HEK293 (cell line): Measurements from ENCODE around the gene MARCO.

Experiments used
- CTCF ChIA-PET: fragments of 350-600 bp; formaldehyde crosslinking; extraction: SDS; loops from one replicate; lab custom pipeline; 2021; ENCODE audit warnings: antibody characterized with exemption; lab: Yijun Ruan, JAX
- POLR2A ChIA-PET: fragments of 300-600 bp; formaldehyde crosslinking; extraction: SDS; loops from one replicate; lab custom pipeline; 2020; ENCODE audit warnings: antibody characterized with exemption, inconsistent platforms; lab: Yijun Ruan, JAX
- H3K27ac ChIP-seq: fragments of 200-500 bp; sonication (Bioruptor generic); 2 replicates; pipeline ENCODE4 v1.5.1; 2014; ENCODE audit warnings: low read depth, low read length, control low read depth, inconsistent platforms; ENCODE audit errors: extremely low read depth
- H3K36me3 ChIP-seq, 2 experiments: fragments of 200-500 bp in 1 of 2; sonication (Bioruptor generic) in 1 of 2; 1 replicate in 1 of 2; 2 replicates in 1 of 2; pipeline ENCODE4 v1.5.1; 2014 to 2017; ENCODE audit warnings: inconsistent platforms in 2 of 2, low read length in 2 of 2; ENCODE audit not compliant: control insufficient read depth in 2 of 2, insufficient read depth in 1 of 2
- H3K4me1 ChIP-seq: fragments of 200-500 bp; sonication (Bioruptor generic); 2 replicates; pipeline ENCODE4 v1.5.1; 2014; ENCODE audit warnings: mild to moderate bottlenecking, low read length, inconsistent platforms; ENCODE audit not compliant: control insufficient read depth, insufficient read depth
- H3K4me3 ChIP-seq: 2 replicates; pipeline ENCODE4 v1.5.1; 2011; ENCODE audit warnings: low read depth, mild to moderate bottlenecking, control low read depth, low read length, moderate library complexity
- H3K9me3 ChIP-seq: fragments of 200-500 bp; sonication (Bioruptor generic); 2 replicates; pipeline ENCODE4 v1.5.1; 2014; ENCODE audit warnings: low read depth, low read length, inconsistent platforms; ENCODE audit not compliant: control insufficient read depth, insufficient read depth
- SCRT2 ChIP-seq: fragments of 450-650 bp; formaldehyde crosslinking; IDR thresholded peaks from 2 replicates; pipeline ENCODE4 v1.5.1; 2016; ENCODE audit warnings: missing biosample characterization, missing genetic modification characterization
- ZBTB20 ChIP-seq: fragments of 450-650 bp; formaldehyde crosslinking; IDR thresholded peaks from 2 replicates; pipeline ENCODE4 v1.5.1; 2016; ENCODE audit warnings: missing biosample characterization, missing genetic modification characterization
- ZIC2 ChIP-seq: fragments of 450-650 bp; formaldehyde crosslinking; IDR thresholded peaks from 2 replicates; pipeline ENCODE4 v1.5.1; 2016; ENCODE audit warnings: missing biosample characterization, missing genetic modification characterization
- ZNF16 ChIP-seq: fragments of 450-650 bp; formaldehyde crosslinking; IDR thresholded peaks from 2 replicates; pipeline ENCODE4 v1.5.1; 2016; ENCODE audit warnings: low read depth, missing biosample characterization, missing genetic modification characterization
- ZNF2 ChIP-seq: fragments of 450-650 bp; formaldehyde crosslinking; IDR thresholded peaks from 2 replicates; pipeline ENCODE4 v1.5.1; 2016; ENCODE audit warnings: missing biosample characterization, missing genetic modification characterization
- ZNF223 ChIP-seq: fragments of 450-650 bp; formaldehyde crosslinking; IDR thresholded peaks from 2 replicates; pipeline ENCODE4 v1.5.1; 2016; ENCODE audit warnings: missing biosample characterization, missing genetic modification characterization
- ZNF23 ChIP-seq: fragments of 450-650 bp; formaldehyde crosslinking; IDR thresholded peaks from 2 replicates; pipeline ENCODE4 v1.5.1; 2016; ENCODE audit warnings: missing biosample characterization, missing genetic modification characterization, borderline replicate concordance
- ZNF26 ChIP-seq: fragments of 450-650 bp; formaldehyde crosslinking; IDR thresholded peaks from 2 replicates; pipeline ENCODE4 v1.5.1; 2016; ENCODE audit warnings: missing biosample characterization, missing genetic modification characterization
- ZNF354C ChIP-seq: fragments of 450-650 bp; formaldehyde crosslinking; IDR thresholded peaks from 2 replicates; pipeline ENCODE4 v1.5.1; 2016; ENCODE audit warnings: missing biosample characterization, missing genetic modification characterization, low read depth, borderline replicate concordance
- ZNF37A ChIP-seq: fragments of 450-650 bp; IDR thresholded peaks from 2 replicates; pipeline ENCODE4 v1.5.1; 2018; ENCODE audit warnings: missing biosample characterization, missing genetic modification characterization
- ZNF394 ChIP-seq: fragments of 450-650 bp; formaldehyde crosslinking; IDR thresholded peaks from 2 replicates; pipeline ENCODE4 v1.5.1; 2016; ENCODE audit warnings: missing biosample characterization, missing genetic modification characterization, mild to moderate bottlenecking, moderate library complexity, borderline replicate concordance
- ZNF398 ChIP-seq: fragments of 450-650 bp; formaldehyde crosslinking; IDR thresholded peaks from 2 replicates; pipeline ENCODE4 v1.5.1; 2017; ENCODE audit warnings: missing biosample characterization, missing genetic modification characterization
- ZNF48 ChIP-seq: fragments of 450-650 bp; formaldehyde crosslinking; IDR thresholded peaks from 2 replicates; pipeline ENCODE4 v1.5.1; 2016; ENCODE audit warnings: missing biosample characterization, missing genetic modification characterization
- ZNF518A ChIP-seq: fragments of 450-650 bp; formaldehyde crosslinking; conservative IDR thresholded peaks from 2 replicates; pipeline ENCODE4 v1.5.1; 2016; ENCODE audit warnings: low read depth, missing biosample characterization, missing genetic modification characterization
- ZNF600 ChIP-seq: fragments of 450-650 bp; formaldehyde crosslinking; IDR thresholded peaks from 2 replicates; pipeline ENCODE4 v1.5.1; 2016; ENCODE audit warnings: missing biosample characterization, missing genetic modification characterization
- ZNF670 ChIP-seq: fragments of 450-650 bp; formaldehyde crosslinking; IDR thresholded peaks from 2 replicates; pipeline ENCODE4 v1.5.1; 2016; ENCODE audit warnings: missing biosample characterization, missing genetic modification characterization, low read depth
- ZNF677 ChIP-seq: fragments of 450-650 bp; IDR thresholded peaks from 2 replicates; pipeline ENCODE4 v1.5.0; 2018; ENCODE audit warnings: missing biosample characterization, mild to moderate bottlenecking, missing genetic modification characterization, moderate library complexity
- ZNF701 ChIP-seq: fragments of 450-650 bp; formaldehyde crosslinking; IDR thresholded peaks from 2 replicates; pipeline ENCODE4 v1.5.1; 2016; ENCODE audit warnings: missing biosample characterization, missing genetic modification characterization
- ZNF768 ChIP-seq: fragments of 450-650 bp; formaldehyde crosslinking; IDR thresholded peaks from 2 replicates; pipeline ENCODE4 v1.5.1; 2018; ENCODE audit warnings: missing biosample characterization, mild to moderate bottlenecking, missing genetic modification characterization
- TF ChIP-seq, protein P1 (sequence below): fragments of 450-650 bp; formaldehyde crosslinking; IDR thresholded peaks from 2 replicates; pipeline ENCODE4 v1.5.1; 2016; ENCODE audit warnings: missing biosample characterization, missing genetic modification characterization
- TF ChIP-seq, protein P2 (sequence below): fragments of 450-650 bp; formaldehyde crosslinking; IDR thresholded peaks from 2 replicates; pipeline ENCODE4 v1.5.1; 2016; ENCODE audit warnings: missing biosample characterization, missing genetic modification characterization

MARCO gene

DNA sequence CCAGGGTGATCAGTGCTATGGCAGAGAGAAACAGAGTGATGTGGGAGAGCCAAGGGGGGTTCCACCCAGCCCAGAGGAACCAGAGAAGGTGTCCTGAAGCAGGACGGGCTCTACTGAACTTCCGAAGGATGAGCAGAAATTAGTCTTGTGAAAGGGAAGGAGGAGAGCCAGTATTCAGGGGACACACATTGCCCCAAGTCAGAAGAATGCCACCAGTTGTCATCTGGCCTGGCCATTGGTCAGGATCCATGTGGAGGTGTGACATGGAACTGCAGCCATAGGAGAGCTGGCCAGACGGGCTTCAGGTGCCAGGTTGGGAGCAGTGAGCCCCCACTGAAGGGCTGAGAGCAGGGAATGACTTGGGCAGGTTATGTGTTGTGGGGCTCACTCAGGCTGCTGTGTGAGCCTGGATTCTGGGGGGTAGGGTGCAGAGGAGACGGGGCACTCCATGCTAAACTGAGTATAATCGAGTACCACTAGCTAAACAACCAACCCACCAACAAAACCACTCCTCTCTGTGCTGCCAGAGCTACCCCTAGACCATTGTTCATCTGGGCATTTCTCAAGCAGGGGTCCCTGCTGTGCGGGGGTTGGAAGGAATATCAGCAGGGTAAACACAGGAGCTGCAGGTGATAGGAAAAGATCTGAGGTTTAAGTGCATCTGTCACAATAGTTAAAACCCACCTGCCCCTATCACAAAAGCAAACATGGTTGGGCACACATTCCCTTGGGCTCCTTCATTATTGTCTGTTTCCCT is 25.3 kb downstream of the MARCO start (continued):
- TF ChIP-seq ZNF518A (tag by site-specific recombination): no peak
- TF ChIP-seq, protein P1, sequence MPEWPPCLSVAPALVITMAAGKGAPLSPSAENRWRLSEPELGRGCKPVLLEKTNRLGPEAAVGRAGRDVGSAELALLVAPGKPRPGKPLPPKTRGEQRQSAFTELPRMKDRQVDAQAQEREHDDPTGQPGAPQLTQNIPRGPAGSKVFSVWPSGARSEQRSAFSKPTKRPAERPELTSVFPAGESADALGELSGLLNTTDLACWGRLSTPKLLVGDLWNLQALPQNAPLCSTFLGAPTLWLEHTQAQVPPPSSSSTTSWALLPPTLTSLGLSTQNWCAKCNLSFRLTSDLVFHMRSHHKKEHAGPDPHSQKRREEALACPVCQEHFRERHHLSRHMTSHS (tag by site-specific recombination): no peak
- no peak for TF ChIP-seq ZNF223
- no peak for TF ChIP-seq ZNF354C (tag by site-specific recombination)
- no peak for TF ChIP-seq ZNF670

GRCh38 chr2:118968042-118968441 is 26.0 kb downstream of the MARCO start:
- TF ChIP-seq ZBTB20 (tag by site-specific recombination): no peak
- TF ChIP-seq ZNF48 (tag by site-specific recombination): no peak
- no peak for TF ChIP-seq ZNF677 (tag by site-specific recombination)
- no peak for TF ChIP-seq ZNF23 (tag by site-specific recombination)
- no peak overlapping the region for H3K4me3 ChIP-seq
- no peaks in the 10 kb centered on the region for H3K4me1 ChIP-seq
- no peaks in the 10 kb centered on the region for H3K36me3 ChIP-seq
- ChIA-PET POLR2A (no interaction called here), CTCF (interaction anchor here (0.7 kb wide), 1 partner anchor 401 kb away, joined by 5 read pairs; no protein-coding TSS in a partner anchor)
- H3K9me3 ChIP-seq: no peaks in the 10 kb centered on the region
- no peak overlapping the region for H3K27ac ChIP-seq

- POLR2A ChIA-PET: no interaction called here
- CTCF ChIA-PET: interaction anchor here (1.1 kb wide), 1 partner anchor 85 kb away, joined by 3 read pairs; no protein-coding TSS in a partner anchor
- no peaks in the 10 kb centered on the region for H3K36me3 ChIP-seq
- H3K4me1 ChIP-seq: no peaks in the 10 kb centered on the region
- no peak overlapping the region for H3K4me3 ChIP-seq
- H3K9me3 ChIP-seq: no peaks in the 10 kb centered on the region
- no peak overlapping the region for H3K27ac ChIP-seq
- TF ChIP-seq ZNF37A (tag by site-specific recombination) (no peak), ZNF2 (tag by site-specific recombination) (no peak), ZNF26 (tag by site-specific recombination) (no peak), ZNF701 (tag by site-specific recombination) (no peak), ZNF768 (tag by site-specific recombination) (no peak), ZNF394 (tag by site-specific recombination) (no peak), ZNF600 (tag by site-specific recombination) (no peak), SCRT2 (tag by site-specific recombination) (no peak), ZIC2 (tag by site-specific recombination) (no peak), ZNF16 (tag by site-specific recombination) (no peak), ZNF398 (tag by site-specific recombination) (no peak)
- TF ChIP-seq, protein P2, sequence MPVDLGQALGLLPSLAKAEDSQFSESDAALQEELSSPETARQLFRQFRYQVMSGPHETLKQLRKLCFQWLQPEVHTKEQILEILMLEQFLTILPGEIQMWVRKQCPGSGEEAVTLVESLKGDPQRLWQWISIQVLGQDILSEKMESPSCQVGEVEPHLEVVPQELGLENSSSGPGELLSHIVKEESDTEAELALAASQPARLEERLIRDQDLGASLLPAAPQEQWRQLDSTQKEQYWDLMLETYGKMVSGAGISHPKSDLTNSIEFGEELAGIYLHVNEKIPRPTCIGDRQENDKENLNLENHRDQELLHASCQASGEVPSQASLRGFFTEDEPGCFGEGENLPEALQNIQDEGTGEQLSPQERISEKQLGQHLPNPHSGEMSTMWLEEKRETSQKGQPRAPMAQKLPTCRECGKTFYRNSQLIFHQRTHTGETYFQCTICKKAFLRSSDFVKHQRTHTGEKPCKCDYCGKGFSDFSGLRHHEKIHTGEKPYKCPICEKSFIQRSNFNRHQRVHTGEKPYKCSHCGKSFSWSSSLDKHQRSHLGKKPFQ (tag by site-specific recombination): no peak
These were observed 27.2 kb downstream of the MARCO start for GRCh38 chr2:118968961-118969733.
